K562 (cell line): ENCODE results near the gene GGT5. TPM values are rescaled to one million over a fixed set of nuclear protein-coding genes. Genes with fewer than 3 reads are reported as not detected.
A peak's percentile ranks its signal among the peaks of the same experiment; 100 is the strongest.

Source experiments
- ATAC-seq: fragments of 200-7000 bp; cut with Tn5 transposase; 3 replicates; pipeline ENCODE4 v1.9.1; 2020; ENCODE audit warnings: moderate library complexity
- BruUV-seq: library from RNA; stranded (reverse); fragments of 400-500 nt; replicated peaks from 2 replicates; lab custom pipeline; 2021; lab: Mats Ljungman, UMichigan
- CTCF ChIA-PET: fragments of 300-600 bp; formaldehyde crosslinking; extraction: SDS; loops from one replicate; lab custom pipeline; 2021; ENCODE audit warnings: low intra/inter-chr PET ratio; lab: Yijun Ruan, JAX
- POLR2A ChIA-PET: fragments of 300-600, 350-650 bp; sonication (Branson Sonifier 250); formaldehyde crosslinking; extraction: SDS; loops from one replicate; lab custom pipeline; 2021; ENCODE audit warnings: antibody characterized with exemption, inconsistent platforms; lab: Yijun Ruan, JAX
- DNase-seq, 4 experiments: peaks; one replicate each; pipeline versions ENCODE4 v3.0.0 to v3.0.0-alpha.2; 2011 to 2018; ENCODE audit warnings: low spot score in 3 of 4, mixed read lengths in 3 of 4; ENCODE audit errors: extremely low read depth in 1 of 4
- FAIRE-seq: peaks from 2 replicates; lab custom pipeline; 2011; peaks lifted over from hg19 to GRCh38; lab: Jason Lieb, UNC
- H2AFZ ChIP-seq: 2 replicates; pipeline ENCODE4 v1.6.0; 2011; ENCODE audit warnings: low read depth, low read length, control low read depth, inconsistent platforms
- H3K27ac ChIP-seq: fragments of 200-600 bp; 3 replicates; pipeline ENCODE4 v1.8.0; 2011; ENCODE audit warnings: low read depth, mild to moderate bottlenecking, control low read depth, inconsistent platforms, low read length, moderate library complexity, mixed read lengths; ENCODE audit errors: extremely low read depth
- H3K27me3 ChIP-seq, 2 experiments: fragments of 300-600 bp in 1 of 2; 2 replicates in 1 of 2; 3 replicates in 1 of 2; pipeline versions ENCODE4 v1.6.0 to v1.8.0; 2011; ENCODE audit warnings: inconsistent platforms in 2 of 2, low read length in 2 of 2, mild to moderate bottlenecking in 1 of 2, mixed read lengths in 1 of 2, moderate library complexity in 1 of 2; ENCODE audit not compliant: control insufficient read depth in 2 of 2, insufficient read depth in 2 of 2
- H3K36me3 ChIP-seq: fragments of 300-600 bp; 3 replicates; pipeline ENCODE4 v1.8.0; 2011; ENCODE audit warnings: mild to moderate bottlenecking, low read length, inconsistent platforms; ENCODE audit not compliant: control insufficient read depth, insufficient read depth
- H3K4me1 ChIP-seq, 2 experiments: fragments of 200-600 bp in 1 of 2; replicated peaks in 1 of 2; 2 replicates in 1 of 2; 3 replicates in 1 of 2; pipeline versions ENCODE4 v1.5.1 to v1.8.0; 2011; ENCODE audit warnings: inconsistent platforms in 2 of 2, low read length in 2 of 2, mild to moderate bottlenecking in 1 of 2, mixed read lengths in 1 of 2, moderate library complexity in 1 of 2; ENCODE audit not compliant: control insufficient read depth in 2 of 2, insufficient read depth in 2 of 2
- H3K4me2 ChIP-seq: 2 replicates; pipeline ENCODE4 v1.6.1; 2011; ENCODE audit warnings: low read length, control low read depth, inconsistent platforms, mixed read lengths; ENCODE audit not compliant: insufficient read depth
- H3K4me3 ChIP-seq: fragments of 200-600 bp; sonication (generic), shearing (Covaris generic); 2 replicates; pipeline ENCODE4 v1.5.1; 2016; ENCODE audit warnings: control low read depth, inconsistent platforms
- H3K79me2 ChIP-seq: fragments of 200-600 bp; 3 replicates; pipeline ENCODE4 v1.8.0; 2011; ENCODE audit warnings: low read length, inconsistent platforms; ENCODE audit not compliant: control insufficient read depth, insufficient read depth
- H3K9ac ChIP-seq, 2 experiments: 2 replicates each; pipeline versions ENCODE4 v1.6.0 to v1.6.1; 2011; ENCODE audit warnings: low read depth in 2 of 2, low read length in 2 of 2, control low read depth in 1 of 2, inconsistent platforms in 1 of 2, mild to moderate bottlenecking in 1 of 2, mixed read lengths in 1 of 2; ENCODE audit not compliant: insufficient read depth in 1 of 2
- H3K9me1 ChIP-seq: one replicate; pipeline ENCODE4 v1.6.0; 2011; ENCODE audit warnings: inconsistent platforms, mild to moderate bottlenecking, low read length, moderate library complexity; ENCODE audit not compliant: control insufficient read depth, insufficient read depth
- H3K9me3 ChIP-seq: replicated peaks from 2 replicates; pipeline ENCODE4 v1.5.1; 2011; ENCODE audit warnings: low read depth, low read length, inconsistent platforms; ENCODE audit not compliant: control insufficient read depth, insufficient read depth
- H4K20me1 ChIP-seq: replicated peaks from 2 replicates; pipeline ENCODE4 v1.6.1; 2011; ENCODE audit warnings: low read length, inconsistent platforms, mixed read lengths; ENCODE audit not compliant: control insufficient read depth, insufficient read depth
- CCAR2 ChIP-seq: fragments of 200-400 bp; formaldehyde crosslinking; IDR thresholded peaks from 2 replicates; pipeline ENCODE4 v1.6.1; 2017; ENCODE audit warnings: mild to moderate bottlenecking, low read depth, low read length
- WGBS: fragments of 100-300 bp; shearing (Covaris generic); methylation state at CpG from one replicate; pipeline ENCODE4 v1.1.6; 2016; ENCODE audit warnings: low coverage, mixed read lengths; ENCODE audit not compliant: insufficient coverage; ENCODE audit errors: missing lambda C conversion rate; 5-methylcytosine and 5-hydroxymethylcytosine counted together
- in situ Hi-C: fragments of 300-500 bp; cut with MboI; formaldehyde crosslinking; loops from 4 replicates; pipeline ENCODE4 v1.15.0; 2018; ENCODE audit warnings: inconsistent platforms, mixed read lengths
- intact Hi-C: fragments of 100-400 bp; cut with micrococcal nuclease; formaldehyde crosslinking; loops from 2 replicates; pipeline ENCODE4 v1.14.2; 2022
- polyA plus RNA-seq, 8 experiments: library from polyadenylated mRNA; depleted of rRNA in 4 of 8; stranded (reverse) in 5 of 8; unstranded in 3 of 8; fragments of >200 nt; fragmentation: Nextera tagmentation in 2 of 8; fragmentation: Illumina TruSeq in 1 of 8; extraction: Ambion mirVana in 2 of 8; extraction: Trizol in 1 of 8; gene quantifications; 2 replicates each; pipeline versions ENCODE4 v1.2.1 to v1.2.3, GENCODE V29; 2011 to 2014; ENCODE audit warnings: inconsistent platforms in 1 of 8, missing spikeins in 1 of 8
- total RNA-seq, 7 experiments: library from RNA; depleted of rRNA in 6 of 7; stranded (reverse); fragments of >200 nt in 6 of 7; fragmentation: Illumina TruSeq in 2 of 7; extraction: Trizol in 2 of 7; gene quantifications; 2 replicates each; pipeline versions ENCODE4 v1.2.1 to v1.2.3, GENCODE V29; 2011 to 2021; ENCODE audit warnings: low replicate concordance in 1 of 7
- TF ChIP-seq, protein P1 (sequence below), 3 experiments: IDR thresholded peaks in 2 of 3; conservative IDR thresholded peaks in 1 of 3; 2 replicates each; pipeline ENCODE4 v1.5.1; 2011 to 2012; ENCODE audit warnings: low read length in 3 of 3, mild to moderate bottlenecking in 3 of 3, control low read depth in 2 of 3, improper control_type of control experiment in 1 of 3, inconsistent platforms in 1 of 3, low read depth in 1 of 3, mixed read lengths in 1 of 3, moderate library complexity in 1 of 3; ENCODE audit not compliant: insufficient read depth in 2 of 3
- TF ChIP-seq, protein P2 (sequence below): fragments of 250-450 bp; sonication (Bioruptor Pico); IDR thresholded peaks from 2 replicates; pipeline ENCODE4 v1.8.0; 2022; ENCODE audit warnings: moderate library complexity, mild to moderate bottlenecking, inconsistent platforms

The GGT5 gene
- total and polyA plus RNA-seq, 9 of the 15 experiments (the other 6 are each of a cell fraction or from before 2014, with no cell fraction given): 0.07 to 0.69 (median 0.18) TPM; not detected in 4

DNA sequence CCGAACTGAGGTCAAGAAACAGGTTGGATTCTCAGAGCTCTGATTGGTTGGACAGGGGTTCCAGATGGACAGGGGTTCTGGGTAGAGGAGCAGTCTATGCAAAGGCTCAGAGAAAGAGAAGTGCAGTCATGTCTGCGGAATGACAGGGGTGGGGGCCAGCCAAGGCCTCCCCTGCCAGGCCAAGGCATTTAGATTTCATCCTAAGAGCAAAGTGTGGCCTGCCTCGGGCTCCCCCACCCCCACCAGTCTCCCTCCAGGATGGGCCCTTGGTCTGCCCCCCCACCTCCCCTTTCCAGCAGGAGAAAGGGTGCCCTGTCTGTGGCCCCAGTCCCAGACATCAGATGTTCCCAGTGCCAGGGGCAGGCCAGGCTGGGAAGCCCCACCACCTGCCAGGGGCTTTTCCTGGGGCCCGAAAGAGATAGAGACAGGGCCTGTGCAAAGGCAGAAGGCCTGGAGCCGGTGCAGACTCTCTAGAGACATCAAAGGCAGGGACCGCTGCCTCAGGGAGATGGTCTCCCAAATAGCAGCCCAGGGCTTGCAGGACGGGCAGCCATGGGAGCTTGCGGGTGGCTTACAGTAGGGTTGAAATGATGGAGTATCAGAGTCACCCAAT is 54.2 kb downstream of the GGT5 start:
- peaks cover 0 to 14% of the 10 kb centered on the region in 2 experiments; a peak in 2 of 5 replicates for H3K27me3 ChIP-seq
- H3K27ac ChIP-seq: no peak overlapping the region
- H4K20me1 ChIP-seq: no peaks in the 10 kb centered on the region
- no TSS peak for BruUV-seq
- H3K79me2 ChIP-seq: no peaks in the 10 kb centered on the region
- H3K9ac ChIP-seq: no peak overlapping the region
- no peaks in the 10 kb centered on the region for H3K36me3 ChIP-seq
- in situ Hi-C loops: no loop called here
- no peaks in the 10 kb centered on the region for H3K9me3 ChIP-seq
- H3K4me3 ChIP-seq: no peak overlapping the region
- no peak for FAIRE-seq
- no peak overlapping the region for H2AFZ ChIP-seq
- POLR2A ChIA-PET: interaction anchor here (0.7 kb wide), 1 partner anchor 270 kb away, joined by 3 read pairs; no protein-coding TSS in a partner anchor
- TF ChIP-seq, protein P1, sequence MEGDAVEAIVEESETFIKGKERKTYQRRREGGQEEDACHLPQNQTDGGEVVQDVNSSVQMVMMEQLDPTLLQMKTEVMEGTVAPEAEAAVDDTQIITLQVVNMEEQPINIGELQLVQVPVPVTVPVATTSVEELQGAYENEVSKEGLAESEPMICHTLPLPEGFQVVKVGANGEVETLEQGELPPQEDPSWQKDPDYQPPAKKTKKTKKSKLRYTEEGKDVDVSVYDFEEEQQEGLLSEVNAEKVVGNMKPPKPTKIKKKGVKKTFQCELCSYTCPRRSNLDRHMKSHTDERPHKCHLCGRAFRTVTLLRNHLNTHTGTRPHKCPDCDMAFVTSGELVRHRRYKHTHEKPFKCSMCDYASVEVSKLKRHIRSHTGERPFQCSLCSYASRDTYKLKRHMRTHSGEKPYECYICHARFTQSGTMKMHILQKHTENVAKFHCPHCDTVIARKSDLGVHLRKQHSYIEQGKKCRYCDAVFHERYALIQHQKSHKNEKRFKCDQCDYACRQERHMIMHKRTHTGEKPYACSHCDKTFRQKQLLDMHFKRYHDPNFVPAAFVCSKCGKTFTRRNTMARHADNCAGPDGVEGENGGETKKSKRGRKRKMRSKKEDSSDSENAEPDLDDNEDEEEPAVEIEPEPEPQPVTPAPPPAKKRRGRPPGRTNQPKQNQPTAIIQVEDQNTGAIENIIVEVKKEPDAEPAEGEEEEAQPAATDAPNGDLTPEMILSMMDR (IDR thresholded peaks at IDR 0.05 in 2 of 3, conservative IDR thresholded peaks at IDR 0.05 in 1 of 3; ENCODE audit: insufficient read depth in 2 of 3, low read depth in 1 of 3, low read length in 3 of 3): 0 out of 6 replicates have a peak, but pooled peaks of 1 of the 3 experiments have one; percentile 13
- TF ChIP-seq CCAR2: no peak
- TF ChIP-seq, protein P2, sequence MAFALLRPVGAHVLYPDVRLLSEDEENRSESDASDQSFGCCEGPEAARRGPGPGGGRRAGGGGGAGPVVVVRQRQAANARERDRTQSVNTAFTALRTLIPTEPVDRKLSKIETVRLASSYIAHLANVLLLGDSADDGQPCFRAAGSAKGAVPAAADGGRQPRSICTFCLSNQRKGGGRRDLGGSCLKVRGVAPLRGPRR (CRISPR knock-in tag): no peak
- TF ChIP-seq, all 486 proteins: peak for 1
- 58% methylated on average over 4 of the region's 8 CpGs for WGBS
- DNase-seq (no peak), ATAC-seq (peak; percentile 38; the same call in 2 of the 3 replicates)
- no peak overlapping the region for H3K4me2 ChIP-seq
- H3K4me1 ChIP-seq: peaks cover 0 to 20% of the 10 kb centered on the region in 2 experiments; a peak in 2 of 5 replicates
- peaks cover 2% of the 10 kb centered on the region for H3K9me1 ChIP-seq
- CTCF ChIA-PET: interaction anchor here (0.8 to 1.9 kb wide), 3 partner anchors 57 to 69 kb away, joined by 3 to 11 read pairs (median 3); no protein-coding TSS in a partner anchor
- intact Hi-C loops: no loop called here
